H1 (cell line): ENCODE data around the gene GPC1. TPM values are rescaled to one million over a fixed set of nuclear protein-coding genes. Genes with fewer than 3 reads are reported as not detected.

Source experiments
- CTCF ChIA-PET: fragments of 300-600 bp; sonication (Branson Sonifier 250); formaldehyde crosslinking; loops from one replicate; lab custom pipeline; 2021; ENCODE audit not compliant: partially characterized antibody; lab: Charles Lee
- POLR2A ChIA-PET: fragments of 300-600 bp; sonication (Branson Sonifier 250); formaldehyde crosslinking; loops from one replicate; lab custom pipeline; 2021; ENCODE audit warnings: inconsistent platforms; ENCODE audit not compliant: partially characterized antibody; lab: Charles Lee
- DNase-seq, 2 experiments: peaks; one replicate each; pipeline versions ENCODE4 v3.0.0 to v3.0.0-alpha.2; 2010 to 2022; ENCODE audit warnings: low spot score in 2 of 2, low read depth in 1 of 2, mixed read lengths in 1 of 2
- FAIRE-seq: peaks from 2 replicates; lab custom pipeline; 2011; peaks lifted over from hg19 to GRCh38; lab: Jason Lieb, UNC
- H2AFZ ChIP-seq: 2 replicates; pipeline ENCODE4 v1.8.1; 2012; ENCODE audit warnings: low read length, inconsistent platforms
- H2AK5ac ChIP-seq: 2 replicates; pipeline ENCODE4 v1.6.1; 2013; ENCODE audit warnings: low read depth, low read length
- H2BK120ac ChIP-seq: replicated peaks from 2 replicates; pipeline ENCODE3; 2013; ENCODE audit warnings: low read depth, low read length, inconsistent platforms
- H2BK12ac ChIP-seq: 2 replicates; pipeline ENCODE4 v1.6.1; 2013; ENCODE audit warnings: low read depth, low read length
- H2BK15ac ChIP-seq: 2 replicates; pipeline ENCODE4 v1.6.1; 2013; ENCODE audit warnings: low read length
- H2BK20ac ChIP-seq: 2 replicates; pipeline ENCODE4 v1.6.1; 2013; ENCODE audit warnings: low read length
- H2BK5ac ChIP-seq: 2 replicates; pipeline ENCODE4 v1.6.1; 2013; ENCODE audit warnings: low read depth, low read length
- H3K14ac ChIP-seq: 2 replicates; pipeline ENCODE4 v1.6.1; 2013; ENCODE audit warnings: inconsistent platforms; ENCODE audit not compliant: insufficient read length
- H3K18ac ChIP-seq: 2 replicates; pipeline ENCODE4 v1.6.1; 2013; ENCODE audit warnings: low read length; ENCODE audit errors: extremely low read depth
- H3K23ac ChIP-seq: 2 replicates; pipeline ENCODE4 v1.6.1; 2013; ENCODE audit warnings: inconsistent platforms; ENCODE audit not compliant: insufficient read length
- H3K23me2 ChIP-seq: 2 replicates; pipeline ENCODE4 v1.6.1; 2013; ENCODE audit warnings: low read depth, low read length
- H3K27ac ChIP-seq: 2 replicates; pipeline ENCODE4 v1.6.1; 2011; ENCODE audit warnings: low read depth, low read length, inconsistent platforms
- H3K27me3 ChIP-seq, 4 experiments: replicated peaks in 1 of 4; 1 replicate in 1 of 4; 2 replicates in 3 of 4; pipeline versions ENCODE4 v1.6.1 to v1.8.1; 2011 to 2013; ENCODE audit warnings: low read length in 3 of 4, mild to moderate bottlenecking in 3 of 4, inconsistent platforms in 2 of 4, mixed read lengths in 2 of 4, moderate library complexity in 1 of 4; ENCODE audit not compliant: control insufficient read depth in 3 of 4, insufficient read depth in 3 of 4; ENCODE audit errors: extremely low read depth in 1 of 4
- H3K36me3 ChIP-seq, 4 experiments: 2 replicates each; pipeline versions ENCODE4 v1.6.1 to v1.8.1; 2011 to 2013; ENCODE audit warnings: mild to moderate bottlenecking in 4 of 4, low read length in 3 of 4, moderate library complexity in 2 of 4, control low read depth in 1 of 4, inconsistent platforms in 1 of 4; ENCODE audit not compliant: insufficient read depth in 4 of 4, control insufficient read depth in 2 of 4
- H3K4ac ChIP-seq: replicated peaks from 2 replicates; pipeline ENCODE3; 2013; ENCODE audit warnings: low read length, low read depth, mixed read lengths, inconsistent platforms; ENCODE audit not compliant: insufficient read length
- H3K4me1 ChIP-seq, 4 experiments: replicated peaks in 1 of 4; 1 replicate in 1 of 4; 2 replicates in 3 of 4; pipeline versions ENCODE4 v1.6.1 to v1.8.1; 2011 to 2013; ENCODE audit warnings: low read length in 3 of 4, inconsistent platforms in 2 of 4, mixed read lengths in 1 of 4; ENCODE audit not compliant: insufficient read depth in 4 of 4, control insufficient read depth in 3 of 4
- H3K4me2 ChIP-seq, 2 experiments: 2 replicates each; pipeline versions ENCODE4 v1.6.1 to v1.8.1; 2011 to 2013; ENCODE audit warnings: low read depth in 2 of 2, low read length in 2 of 2, control low read depth in 1 of 2, inconsistent platforms in 1 of 2, mild to moderate bottlenecking in 1 of 2; ENCODE audit not compliant: insufficient read depth in 1 of 2
- H3K4me3 ChIP-seq, 4 experiments: fragments of 200-600, 300-600 bp in 1 of 4; sonication (generic), shearing (Covaris generic), sonication (Bioruptor Twin) in 1 of 4; 2 replicates each; pipeline versions ENCODE4 v1.5.1 to v1.8.1; 2011 to 2016; ENCODE audit warnings: low read length in 4 of 4, low read depth in 3 of 4, control low read depth in 2 of 4, inconsistent platforms in 2 of 4, mild to moderate bottlenecking in 2 of 4, mixed read lengths in 1 of 4, moderate library complexity in 1 of 4; ENCODE audit not compliant: insufficient read depth in 2 of 4; ENCODE audit errors: extremely low read depth in 1 of 4
- H3K56ac ChIP-seq: replicated peaks from 2 replicates; pipeline ENCODE3; 2013; ENCODE audit warnings: low read depth, mild to moderate bottlenecking, mixed read lengths, low read length, inconsistent platforms; ENCODE audit not compliant: insufficient read length
- H3K79me1 ChIP-seq: 2 replicates; pipeline ENCODE4 v1.6.1; 2013; ENCODE audit warnings: low read depth, low read length, control low read depth
- H3K79me2 ChIP-seq, 2 experiments: 2 replicates each; pipeline versions ENCODE4 v1.6.1 to v1.8.1; 2012 to 2013; ENCODE audit warnings: low read length in 2 of 2, mild to moderate bottlenecking in 2 of 2, inconsistent platforms in 1 of 2; ENCODE audit not compliant: insufficient read depth in 2 of 2, control insufficient read depth in 1 of 2
- H3K9ac ChIP-seq, 4 experiments: replicated peaks in 1 of 4; 1 replicate in 1 of 4; 2 replicates in 3 of 4; pipeline versions ENCODE4 v1.6.1 to v1.8.1; 2011 to 2013; ENCODE audit warnings: low read depth in 3 of 4, low read length in 3 of 4, control low read depth in 2 of 4, mild to moderate bottlenecking in 2 of 4, moderate library complexity in 2 of 4, inconsistent platforms in 1 of 4; ENCODE audit errors: extremely low read depth in 1 of 4
- H3K9me3 ChIP-seq, 2 experiments: 2 replicates each; pipeline versions ENCODE4 v1.6.1 to v1.8.1; 2012 to 2013; ENCODE audit warnings: mild to moderate bottlenecking in 2 of 2, moderate library complexity in 2 of 2, control low read depth in 1 of 2, inconsistent platforms in 1 of 2, low read depth in 1 of 2, low read length in 1 of 2, mixed read lengths in 1 of 2; ENCODE audit not compliant: insufficient read depth in 2 of 2
- H4K20me1 ChIP-seq, 2 experiments: replicated peaks in 1 of 2; 2 replicates each; pipeline versions ENCODE3 to v1.8.1; 2011 to 2013; ENCODE audit warnings: inconsistent platforms in 2 of 2, low read length in 2 of 2, mild to moderate bottlenecking in 1 of 2; ENCODE audit not compliant: insufficient read depth in 2 of 2, control insufficient read depth in 1 of 2
- H4K5ac ChIP-seq: 2 replicates; pipeline ENCODE4 v1.6.1; 2013; ENCODE audit warnings: low read length, low read depth, mixed read lengths, inconsistent platforms; ENCODE audit not compliant: insufficient read length
- H4K8ac ChIP-seq: 2 replicates; pipeline ENCODE4 v1.8.0; 2013; ENCODE audit warnings: mild to moderate bottlenecking, moderate library complexity, low read length, inconsistent platforms; ENCODE audit not compliant: insufficient read depth; ENCODE audit errors: extremely low read depth
- H4K91ac ChIP-seq: replicated peaks from 2 replicates; pipeline ENCODE3; 2013; ENCODE audit warnings: low read length, mixed read lengths, inconsistent platforms; ENCODE audit not compliant: insufficient read length
- PHF8 ChIP-seq: fragments of 200-600 bp; sonication (generic); conservative IDR thresholded peaks from 2 replicates; pipeline ENCODE4 v1.7.1; 2012; ENCODE audit warnings: low read depth, mild to moderate bottlenecking, inconsistent platforms, low read length, moderate library complexity
- WGBS, 2 experiments: shearing (Covaris generic) in 1 of 2; methylation state at CpG; one replicate each; pipeline versions ENCODE4 v1.1.6 to v1.1.7; 2013 to 2015; ENCODE audit warnings: low lambda C conversion rate in 2 of 2, mixed read lengths in 2 of 2, inconsistent platforms in 1 of 2, low coverage in 1 of 2, missing lambda C conversion rate in 1 of 2; ENCODE audit not compliant: insufficient replicate concordance in 2 of 2, insufficient coverage in 1 of 2, insufficient read length in 1 of 2; ENCODE audit errors: extremely low coverage in 1 of 2, missing lambda C conversion rate in 1 of 2; 5-methylcytosine and 5-hydroxymethylcytosine counted together
- polyA plus RNA-seq, 7 experiments: library from polyadenylated mRNA; depleted of rRNA in 3 of 7; stranded (reverse) in 5 of 7; unstranded in 2 of 7; fragments of >200 nt in 5 of 7; fragments of 200-250 nt in 2 of 7; gene quantifications; 1 replicate in 5 of 7; 2 replicates in 1 of 7; 4 replicates in 1 of 7; pipeline versions ENCODE4 v1.2.1 to v1.2.3, GENCODE V29; 2011 to 2013; ENCODE audit warnings: missing spikeins in 2 of 7, mixed read lengths in 2 of 7
- total RNA-seq: library from RNA; stranded (reverse); fragmentation: NEBNext Ultra II Directional; extraction: Animal tissue kit (Norgen Biotek cat#: 25700); gene quantifications from 2 replicates; pipeline ENCODE4 v1.2.1, GENCODE V29; 2021

Gene GPC1
- total and polyA plus RNA-seq, 2 of the 8 experiments (the other 6 are each of a cell fraction or from before 2014, with no cell fraction given), result 21.9 to 28.3 TPM

- TF ChIP-seq PHF8, result no peak
- no peaks in the 10 kb centered on the region for H3K36me3 ChIP-seq
- H3K23me2 ChIP-seq, result no peaks in the 10 kb centered on the region
- H3K18ac ChIP-seq, result no peak overlapping the region
- H4K91ac ChIP-seq, result no peak overlapping the region
- H2AK5ac ChIP-seq, result no peak overlapping the region
- no peak overlapping the region for H3K27ac ChIP-seq
- H4K20me1 ChIP-seq, result no peaks in the 10 kb centered on the region
- no peak overlapping the region for H4K5ac ChIP-seq
- FAIRE-seq (no peak), DNase-seq (no peak)
- H3K4ac ChIP-seq, result no peak overlapping the region
- no peaks in the 10 kb centered on the region for H3K27me3 ChIP-seq
- H2BK5ac ChIP-seq, result no peak overlapping the region
- no peak overlapping the region for H3K14ac ChIP-seq
- no peak overlapping the region for H2BK20ac ChIP-seq
- no peak overlapping the region for H3K56ac ChIP-seq
- no peak overlapping the region for H2AFZ ChIP-seq
- ChIA-PET CTCF (no interaction called here), POLR2A (no interaction called here)
- no peak overlapping the region for H3K4me3 ChIP-seq
- peak overlapping the region; percentile 35 for H4K8ac ChIP-seq
- H3K79me1 ChIP-seq, result no peaks in the 10 kb centered on the region
- H2BK12ac ChIP-seq, result no peak overlapping the region
- no peak overlapping the region for H3K23ac ChIP-seq
- no peaks in the 10 kb centered on the region for H3K9me3 ChIP-seq
- no peaks in the 10 kb centered on the region; a peak in 1 of 7 replicates for H3K4me1 ChIP-seq
- H3K79me2 ChIP-seq, result no peaks in the 10 kb centered on the region
- no peak overlapping the region for H2BK15ac ChIP-seq
- WGBS, 2 experiments, result 91% methylated on average over 15 of the region's 20 CpGs; no CpG with 5 or more reads in 1 of the 2 experiments
- H2BK120ac ChIP-seq, result no peak overlapping the region
- H3K4me2 ChIP-seq, result no peak overlapping the region
- no peak overlapping the region for H3K9ac ChIP-seq
Observed at GRCh38 chr2:240398661-240399267, 36.7 kb upstream of the GPC1 start.
